GM23248 (cell line): ENCODE results near the gene SEC23B. TPM values are rescaled to one million over a fixed set of nuclear protein-coding genes. Genes with fewer than 3 reads are reported as not detected.

Experiments used
- DNase-seq: peaks from one replicate; pipeline ENCODE4 v3.0.0-alpha.2; 2015
- H2AFZ ChIP-seq: fragments of 200-600 bp; sonication (generic); 2 replicates; pipeline ENCODE4 v1.6.1; 2016; ENCODE audit warnings: antibody characterized with exemption
- H3F3A ChIP-seq: fragments of 200-600 bp; sonication (generic); 2 replicates; pipeline ENCODE4 v1.6.1; 2016; ENCODE audit warnings: mild to moderate bottlenecking, antibody characterized with exemption, mixed run types; ENCODE audit not compliant: insufficient read depth
- H3K27ac ChIP-seq: fragments of 200-600 bp; sonication (generic); 2 replicates; pipeline ENCODE4 v1.5.1; 2016; ENCODE audit warnings: mild to moderate bottlenecking
- H3K27me3 ChIP-seq: fragments of 200-600 bp; sonication (generic); replicated peaks from 2 replicates; pipeline ENCODE4 v1.6.1; 2016; ENCODE audit warnings: mild to moderate bottlenecking; ENCODE audit not compliant: insufficient read depth
- H3K36me3 ChIP-seq: fragments of 200-600 bp; sonication (generic); 2 replicates; pipeline ENCODE4 v1.6.1; 2016; ENCODE audit warnings: low read depth, mild to moderate bottlenecking
- H3K4me1 ChIP-seq: fragments of 200-600 bp; sonication (generic); 2 replicates; pipeline ENCODE4 v1.6.1; 2016; ENCODE audit warnings: mild to moderate bottlenecking; ENCODE audit not compliant: insufficient read depth
- H3K4me2 ChIP-seq: fragments of 200-600 bp; sonication (generic); one replicate; pipeline ENCODE4 v1.6.1; 2016; ENCODE audit warnings: mild to moderate bottlenecking; ENCODE audit not compliant: unreplicated experiment
- H3K4me3 ChIP-seq: fragments of 200-600 bp; sonication (generic); 2 replicates; pipeline ENCODE4 v1.5.1; 2016; ENCODE audit warnings: mild to moderate bottlenecking
- H3K79me2 ChIP-seq: fragments of 200-600 bp; sonication (generic); 2 replicates; pipeline ENCODE4 v1.6.1; 2016; ENCODE audit warnings: mild to moderate bottlenecking; ENCODE audit not compliant: insufficient read depth
- H3K9ac ChIP-seq: fragments of 200-600 bp; sonication (generic); 2 replicates; pipeline ENCODE4 v1.6.1; 2016; ENCODE audit warnings: mild to moderate bottlenecking
- H3K9me2 ChIP-seq: fragments of 200-600 bp; sonication (generic); 2 replicates; pipeline ENCODE4 v1.6.1; 2016; ENCODE audit warnings: mixed run types, mild to moderate bottlenecking, moderate library complexity; ENCODE audit not compliant: insufficient read depth
- H3K9me3 ChIP-seq: fragments of 200-600 bp; sonication (generic); one replicate; pipeline ENCODE4 v1.6.1; 2017; ENCODE audit warnings: low read depth
- H4K20me1 ChIP-seq: fragments of 200-600 bp; sonication (generic); 2 replicates; pipeline ENCODE4 v1.6.0; 2016; ENCODE audit not compliant: insufficient read depth
- EZH2 ChIP-seq: fragments of 200-600 bp; sonication (generic); IDR thresholded peaks from 2 replicates; pipeline ENCODE4 v1.6.1; 2018; ENCODE audit warnings: antibody characterized with exemption, mild to moderate bottlenecking; ENCODE audit not compliant: insufficient read depth, poor library complexity, severe bottlenecking
- EZH2phosphoT487 ChIP-seq: fragments of 200-600 bp; sonication (generic); IDR thresholded peaks from 2 replicates; pipeline ENCODE4 v1.6.1; 2018; ENCODE audit warnings: antibody characterized with exemption, moderate library complexity, mild to moderate bottlenecking, low read depth; ENCODE audit not compliant: insufficient read depth
- WGBS, 2 experiments: methylation state at CpG; one replicate each; pipeline ENCODE4 v1.1.6; 2015 to 2017; ENCODE audit warnings: low lambda C conversion rate in 2 of 2, low coverage in 1 of 2; ENCODE audit errors: missing lambda C conversion rate in 2 of 2; 5-methylcytosine and 5-hydroxymethylcytosine counted together
- in situ Hi-C: fragments of 300-500 bp; cut with MboI; formaldehyde crosslinking; loops from 2 replicates; pipeline ENCODE4 v1.15.0; 2020
- polyA plus RNA-seq: library from polyadenylated mRNA; unstranded; fragments of >200 nt; fragmentation: Nextera tagmentation; extraction: Ambion mirVana; gene quantifications from 2 replicates; pipeline ENCODE4 v1.2.1, GENCODE V29; 2016
- total RNA-seq: library from RNA; depleted of rRNA; stranded (reverse); fragments of >200 nt; shearing (Covaris generic); gene quantifications from 2 replicates; pipeline ENCODE4 v1.2.3, GENCODE V29; 2014; rRNA removed

Gene SEC23B
- total RNA-seq, result 48.5 and 49.2 TPM in 2 replicates
- polyA plus RNA-seq, result 36.8 and 43.8 TPM in 2 replicates

- no peaks in the 10 kb centered on the region; the same call in 1 of the 2 replicates for H3K4me1 ChIP-seq
- peaks cover 22% of the 10 kb centered on the region for H3K36me3 ChIP-seq
- peak within 1 kb of the TSS; percentile 93 for H3K9ac ChIP-seq
- peak within 1 kb of the TSS; percentile 92 for H3K4me3 ChIP-seq
- in situ Hi-C loops, result no loop called here
- H3K9me2 ChIP-seq, result no peaks in the 10 kb centered on the region
- WGBS, 2 experiments, result 0 to 1% methylated on average over 61 to 68 of the region's 69 CpGs
- TF ChIP-seq EZH2phosphoT487, result no peak
- TF ChIP-seq EZH2, result no peak
- no peaks in the 10 kb centered on the region for H3F3A ChIP-seq
- H3K27me3 ChIP-seq, result no peaks in the 10 kb centered on the region
- H3K4me2 ChIP-seq, result peak within 1 kb of the TSS; percentile 97
- DNase-seq, result peak; percentile 99
- H4K20me1 ChIP-seq, result no peaks in the 10 kb centered on the region
- H3K9me3 ChIP-seq, result no peaks in the 10 kb centered on the region
- H2AFZ ChIP-seq, result peak within 1 kb of the TSS; percentile 95
- H3K79me2 ChIP-seq, result peaks cover 40% of the 10 kb centered on the region
- peak within 1 kb of the TSS; percentile 76 for H3K27ac ChIP-seq
These were observed at the start of gene SEC23B for GRCh38 chr20:18507218-18508191. Gene SEC23B (plus strand): TSS chr20:18507940. CDS start chr20:18510836, 2,896 bp downstream.

- H2AFZ ChIP-seq, result peak overlapping the region; percentile 96
- WGBS, 2 experiments, result 56 to 62% methylated on average over 6 of the region's 6 CpGs
- in situ Hi-C loops, result no loop called here
These were observed 42.1 kb upstream of the SEC23B start for GRCh38 chr20:18465536-18466200.

DNA sequence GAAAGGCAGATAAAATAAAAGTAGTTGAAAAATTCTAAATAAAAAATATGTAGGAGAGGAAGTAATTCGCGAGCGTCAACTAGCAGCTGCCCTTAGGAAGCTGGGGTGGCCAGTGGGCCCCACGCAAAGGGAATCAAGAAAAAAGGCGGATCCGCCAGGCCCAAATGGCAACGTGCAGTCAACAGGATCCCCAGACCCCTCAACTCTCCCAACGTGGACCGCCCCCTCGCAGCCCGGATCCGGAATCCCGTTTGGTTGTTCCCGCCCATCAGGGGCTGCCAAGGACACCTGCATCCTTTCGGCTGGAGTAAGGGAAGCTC, 41.2 kb upstream of the SEC23B start:
- Histone ChIP-seq H2AFZ (peak overlapping the region; percentile 96), H3K27ac (no peak overlapping the region), H3K4me2 (peak overlapping the region; percentile 86), H3K27me3 (no peaks in the 10 kb centered on the region), H3F3A (no peaks in the 10 kb centered on the region), H3K9me3 (no peaks in the 10 kb centered on the region), H3K9me2 (no peaks in the 10 kb centered on the region), H4K20me1 (no peaks in the 10 kb centered on the region), H3K9ac (peak overlapping the region; percentile 96), H3K4me3 (peak overlapping the region; percentile 99), H3K36me3 (no peaks in the 10 kb centered on the region), H3K79me2 (peaks cover 43% of the 10 kb centered on the region), H3K4me1 (peaks cover 11% of the 10 kb centered on the region)
- WGBS, 2 experiments, result 5% methylated on average over 15 of the region's 15 CpGs
- no peak for DNase-seq
- TF ChIP-seq EZH2phosphoT487 (no peak), EZH2 (no peak)
- in situ Hi-C loops, result no loop called here

More at GRCh38 chr20:18465536-18466200, 42.1 kb upstream of the SEC23B start:
- Histone ChIP-seq H4K20me1 (no peaks in the 10 kb centered on the region), H3K4me2 (peak overlapping the region; percentile 86), H3F3A (no peaks in the 10 kb centered on the region), H3K4me3 (peak overlapping the region; percentile 99; the same call in 1 of the 2 replicates), H3K27ac (no peak overlapping the region), H3K9ac (no peak overlapping the region; the same call in 1 of the 2 replicates), H3K9me2 (no peaks in the 10 kb centered on the region), H3K27me3 (no peaks in the 10 kb centered on the region), H3K4me1 (peaks cover 11% of the 10 kb centered on the region), H3K36me3 (no peaks in the 10 kb centered on the region), H3K9me3 (no peaks in the 10 kb centered on the region), H3K79me2 (peaks cover 35% of the 10 kb centered on the region)
- no peak for DNase-seq
- no peak for TF ChIP-seq EZH2
- TF ChIP-seq EZH2phosphoT487, result no peak

GRCh38 chr20:18466894-18467730, 40.6 kb upstream of the SEC23B start, which contains the start of the genes DZANK1 and POLR3F:
Gene DZANK1 (minus strand): TSS chr20:18467030. CDS start chr20:18465358, 1,672 bp downstream.
Gene POLR3F (plus strand): TSS chr20:18467390. CDS start chr20:18467507, 117 bp downstream.
- H3K27me3 ChIP-seq, result no peaks in the 10 kb centered on the region
- H3K4me1 ChIP-seq, result peaks cover 11% of the 10 kb centered on the region
- no peaks in the 10 kb centered on the region for H4K20me1 ChIP-seq
- peak; percentile 99 for DNase-seq
- H3K27ac ChIP-seq, result peak within 1 kb of the TSS; percentile 94
- H3K4me2 ChIP-seq, result peak within 1 kb of the TSS; percentile 98
- peaks cover 49% of the 10 kb centered on the region for H3K79me2 ChIP-seq
- H3K9ac ChIP-seq, result peak within 1 kb of the TSS; percentile 96
- H3K9me3 ChIP-seq, result no peaks in the 10 kb centered on the region
- no peaks in the 10 kb centered on the region for H3F3A ChIP-seq
- H3K36me3 ChIP-seq, result no peaks in the 10 kb centered on the region
- no peak for TF ChIP-seq EZH2phosphoT487
- TF ChIP-seq EZH2, result no peak
- whole genome bisulfite sequencing, 2 experiments, result 1 to 2% methylated on average over 57 of the region's 57 CpGs
- peak within 1 kb of the TSS; percentile 99 for H3K4me3 ChIP-seq
- no peaks in the 10 kb centered on the region for H3K9me2 ChIP-seq
- H2AFZ ChIP-seq, result peak within 1 kb of the TSS; percentile 96
- in situ Hi-C loops, result no loop called here
